OCI-LY7 (cell line): Measurements from ENCODE around the gene RIC8B. TPM values are rescaled to one million over a fixed set of nuclear protein-coding genes. Genes with fewer than 3 reads are reported as not detected.

Source experiments
- BruUV-seq: library from RNA; stranded (reverse); fragments of 400-500 nt; replicated peaks from 2 replicates; lab custom pipeline; 2021; lab: Mats Ljungman, UMichigan
- CTCF ChIA-PET: fragments of 300-600 bp; sonication (Branson Sonifier 250); formaldehyde crosslinking; loops from one replicate; lab custom pipeline; 2022; ENCODE audit warnings: antibody characterized with exemption; ENCODE audit not compliant: unreplicated experiment; lab: Charles Lee
- POLR2A ChIA-PET: fragments of 300-600 bp; sonication (Branson Sonifier 250); formaldehyde crosslinking; loops from one replicate; lab custom pipeline; 2022; ENCODE audit warnings: antibody characterized with exemption; lab: Charles Lee
- DNase-seq: peaks from one replicate; pipeline ENCODE4 v3.0.0-alpha.2; 2015; ENCODE audit warnings: low spot score
- H2AFZ ChIP-seq: fragments of 200-600 bp; sonication (generic), shearing (Covaris generic); 2 replicates; pipeline ENCODE4 v1.6.1; 2014; ENCODE audit warnings: mild to moderate bottlenecking, antibody characterized with exemption, low read length, moderate library complexity
- H3K27ac ChIP-seq: fragments of 200-600 bp; sonication (generic); 2 replicates; pipeline ENCODE4 v1.5.1; 2014; ENCODE audit warnings: mixed run types, low read depth, mild to moderate bottlenecking, moderate library complexity, low read length, inconsistent platforms; ENCODE audit not compliant: poor library complexity, severe bottlenecking
- H3K36me3 ChIP-seq: fragments of 200-600 bp; sonication (generic); 2 replicates; pipeline ENCODE4 v1.6.1; 2014; ENCODE audit warnings: mild to moderate bottlenecking, antibody characterized with exemption, low read length, moderate library complexity, mixed read lengths; ENCODE audit not compliant: insufficient read depth
- H3K4me1 ChIP-seq: fragments of 200-600 bp; sonication (generic); 2 replicates; pipeline ENCODE4 v1.5.1; 2014; ENCODE audit warnings: mild to moderate bottlenecking, low read length; ENCODE audit not compliant: insufficient read depth, poor library complexity, severe bottlenecking
- H3K4me2 ChIP-seq: fragments of 200-600 bp; sonication (generic); 2 replicates; pipeline ENCODE4 v1.6.1; 2014; ENCODE audit warnings: mild to moderate bottlenecking, low read length
- H3K4me3 ChIP-seq: fragments of 200-600 bp; sonication (generic); 2 replicates; pipeline ENCODE4 v1.5.1; 2014; ENCODE audit warnings: mild to moderate bottlenecking, low read depth, low read length; ENCODE audit not compliant: poor library complexity, severe bottlenecking
- H3K79me2 ChIP-seq: fragments of 200-600 bp; sonication (generic); 2 replicates; pipeline ENCODE4 v1.6.1; 2016; ENCODE audit warnings: low read depth, mild to moderate bottlenecking, low read length, moderate library complexity, mixed read lengths; ENCODE audit not compliant: insufficient read depth
- H3K9me2 ChIP-seq: fragments of 200-600 bp; sonication (generic); 2 replicates; pipeline ENCODE4 v1.6.1; 2016; ENCODE audit warnings: mild to moderate bottlenecking, low read length, mixed read lengths; ENCODE audit not compliant: insufficient read depth
- H3K9me3 ChIP-seq: fragments of 200-600 bp; sonication (generic); 2 replicates; pipeline ENCODE4 v1.6.1; 2014; ENCODE audit warnings: mild to moderate bottlenecking, mixed run types, low read length, mixed read lengths
- H4K20me1 ChIP-seq: fragments of 200-600 bp; sonication (generic); 2 replicates; pipeline ENCODE4 v1.6.1; 2014; ENCODE audit warnings: mild to moderate bottlenecking, antibody characterized with exemption, low read length, moderate library complexity, mixed read lengths; ENCODE audit not compliant: insufficient read depth
- CTCF ChIP-seq: fragments of 200-600 bp; sonication (generic); conservative IDR thresholded peaks from 2 replicates; pipeline ENCODE4 v1.5.1; 2014; ENCODE audit warnings: mild to moderate bottlenecking, antibody characterized with exemption, low read length, moderate library complexity, mixed read lengths
- EZH2phosphoT487 ChIP-seq: fragments of 200-600 bp; sonication (generic); IDR thresholded peaks from 2 replicates; pipeline ENCODE4 v1.6.1; 2018; ENCODE audit warnings: low read depth, borderline replicate concordance, mild to moderate bottlenecking, mixed run types, antibody characterized with exemption, low read length, moderate library complexity, mixed read lengths
- intact Hi-C: fragments of 100-400 bp; cut with micrococcal nuclease; formaldehyde crosslinking; loops from one replicate; pipeline ENCODE4 v1.10.0; 2022; ENCODE audit not compliant: unreplicated experiment
- total RNA-seq, 2 experiments: library from RNA; depleted of rRNA in 1 of 2; stranded (reverse); fragments of >200 nt in 1 of 2; shearing (Covaris generic) in 1 of 2; gene quantifications; 2 replicates each; pipeline ENCODE4 v1.2.3, GENCODE V29; 2014 to 2022

RIC8B gene
- total RNA-seq, 2 experiments from 2014 or later: 9.6 TPM; not detected in 1

- intact Hi-C loops: loop anchor here (1.0 kb wide), 2 partner anchors 105 to 182 kb away; no protein-coding TSS in a partner anchor
- Histone ChIP-seq H3K27ac (no peak overlapping the region), H3K9me2 (no peaks in the 10 kb centered on the region), H2AFZ (no peak overlapping the region), H3K4me2 (no peak overlapping the region), H3K4me3 (no peak overlapping the region), H3K4me1 (no peaks in the 10 kb centered on the region), H3K36me3 (no peaks in the 10 kb centered on the region), H4K20me1 (no peaks in the 10 kb centered on the region), H3K9me3 (no peaks in the 10 kb centered on the region), H3K79me2 (no peaks in the 10 kb centered on the region)
- POLR2A ChIA-PET: interaction anchor here (1.1 kb wide), 1 partner anchor 14 kb away, joined by 4 read pairs; no protein-coding TSS in a partner anchor
- peak; percentile 60 for DNase-seq
- no TSS peak for BruUV-seq
- no peak for TF ChIP-seq EZH2phosphoT487
- TF ChIP-seq CTCF: peak; percentile 69
- CTCF ChIA-PET: interaction anchor here (0.6 to 1.3 kb wide), 2 partner anchors 99 to 106 kb away, joined by 3 read pairs; no protein-coding TSS in a partner anchor
Measured at GRCh38 chr12:106736051-106736957, 38.2 kb upstream of the RIC8B start.

- no peaks in the 10 kb centered on the region for H3K36me3 ChIP-seq
- POLR2A ChIA-PET: interaction anchor here (0.6 kb wide), 1 partner anchor 9 kb away, joined by 4 read pairs; no protein-coding TSS in a partner anchor
- DNase-seq: no peak
- no peaks in the 10 kb centered on the region for H3K79me2 ChIP-seq
- CTCF ChIA-PET: no interaction called here
- no peaks in the 10 kb centered on the region for H3K9me2 ChIP-seq
- no peaks in the 10 kb centered on the region for H4K20me1 ChIP-seq
- BruUV-seq: no TSS peak
- H2AFZ ChIP-seq: no peak overlapping the region
- no peaks in the 10 kb centered on the region for H3K4me1 ChIP-seq
- no peaks in the 10 kb centered on the region for H3K9me3 ChIP-seq
- intact Hi-C loops: no loop called here
- H3K4me3 ChIP-seq: no peak overlapping the region
- no peak for TF ChIP-seq CTCF
- no peak for TF ChIP-seq EZH2phosphoT487
- no peak overlapping the region for H3K27ac ChIP-seq
- H3K4me2 ChIP-seq: no peak overlapping the region
Measured at GRCh38 chr12:106739318-106739717, 35.2 kb upstream of the RIC8B start.
